GM18909 (cell line): ENCODE measurements around the gene TBXAS1.

ENCODE experiments used
- ATAC-seq: cut with Tn5 transposase; IDR thresholded peaks from one replicate; pipeline ENCODE4 v1.9.1; 2021; ENCODE audit warnings: mild to moderate bottlenecking; ENCODE audit not compliant: unreplicated experiment, poor library complexity

TBXAS1 gene

DNA sequence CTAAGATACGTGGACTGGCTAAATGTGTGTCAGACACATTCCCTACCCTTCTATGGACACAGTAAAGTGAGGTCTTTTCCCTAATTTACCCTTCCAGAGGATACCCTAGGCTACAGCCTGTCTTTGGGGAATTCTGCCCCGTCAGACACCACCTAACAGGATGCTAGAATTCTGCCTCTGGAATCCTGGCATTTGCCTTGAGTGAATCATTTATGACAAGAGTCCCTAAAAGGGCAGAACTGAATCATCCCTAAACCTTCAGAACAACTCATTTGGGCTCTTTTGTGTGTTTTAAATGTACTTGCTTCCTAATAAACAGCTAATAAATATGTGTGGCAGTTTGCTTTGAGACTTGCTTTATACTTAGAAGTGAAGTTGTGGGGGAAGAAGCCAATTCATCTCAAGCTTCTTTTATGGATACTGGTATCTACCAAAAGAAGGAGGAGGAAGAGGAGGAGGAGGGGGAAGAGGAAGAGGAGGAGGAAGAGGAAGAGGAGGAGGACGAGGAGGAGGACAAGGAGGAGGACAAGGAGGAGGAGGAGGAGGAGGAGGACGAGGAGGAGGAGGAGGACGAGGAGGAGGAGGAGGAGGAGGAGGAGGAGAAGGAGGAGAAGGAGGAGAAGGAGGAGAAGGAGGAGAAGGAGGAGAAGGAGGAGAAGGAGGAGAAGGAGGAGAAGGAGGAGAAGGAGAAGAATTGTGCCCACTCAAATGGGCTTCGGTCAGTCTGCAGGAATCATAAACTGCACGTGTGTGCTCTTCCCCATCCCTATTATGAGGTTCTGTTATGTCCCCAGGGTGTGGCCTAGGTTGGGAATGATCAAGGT lies 206.5 kb downstream of the TBXAS1 start:
- no peak for ATAC-seq

DNA sequence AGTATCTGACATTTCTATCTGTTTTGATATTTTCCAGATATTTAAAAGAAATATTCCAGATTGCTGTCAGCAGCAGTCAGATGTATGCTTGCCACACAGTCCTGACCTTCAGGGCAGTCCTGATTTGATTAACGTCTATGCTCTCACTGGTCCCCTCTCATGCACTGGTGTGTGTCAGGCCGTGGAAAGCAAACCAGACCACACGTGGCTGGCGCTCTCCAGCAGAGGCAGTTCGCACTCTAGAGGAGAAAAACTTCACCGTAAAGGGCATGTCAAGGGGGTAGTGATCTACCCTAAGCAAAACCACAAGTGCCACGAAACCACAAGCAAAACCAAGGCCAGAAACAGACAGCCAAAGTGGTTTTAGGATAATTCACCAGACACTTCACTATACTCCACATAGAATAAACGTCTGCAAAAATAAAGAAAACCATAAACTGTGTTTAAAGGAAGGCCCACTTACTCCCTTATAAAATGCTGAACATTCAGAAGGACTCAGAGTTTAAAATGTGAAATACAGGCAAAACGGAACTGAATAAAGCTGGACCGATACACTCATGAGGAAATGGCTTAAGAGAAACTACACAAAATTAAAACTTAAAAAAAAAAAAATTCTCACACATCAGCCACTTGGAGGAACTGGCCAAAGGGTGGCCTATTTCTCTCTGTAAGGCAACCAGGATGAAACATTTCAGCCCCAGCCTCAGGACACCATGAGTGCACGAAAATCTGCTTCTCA lies 207.3 kb downstream of the TBXAS1 start:
- peak; percentile 55 for ATAC-seq

DNA sequence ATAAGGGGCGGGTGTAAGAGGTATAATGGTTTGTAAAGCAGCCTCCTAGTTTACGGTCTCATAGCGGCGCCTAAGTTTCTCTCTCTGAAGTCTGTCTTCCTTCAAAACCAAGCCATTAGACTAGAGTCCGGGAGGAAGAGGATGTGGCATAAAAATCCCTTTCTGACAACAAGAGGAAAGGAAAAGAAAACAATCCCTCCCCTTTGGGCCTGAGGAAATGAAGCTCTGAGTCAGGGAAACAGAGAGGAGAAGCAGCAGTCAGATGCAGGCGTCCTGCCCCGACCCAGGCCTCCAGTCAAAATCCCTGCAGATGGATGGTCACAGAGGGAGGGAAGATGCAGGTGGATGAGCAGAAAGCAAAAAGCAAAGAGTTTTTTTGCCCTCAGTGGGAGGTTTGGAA lies 210.0 kb downstream of the TBXAS1 start:
- ATAC-seq = no peak

DNA sequence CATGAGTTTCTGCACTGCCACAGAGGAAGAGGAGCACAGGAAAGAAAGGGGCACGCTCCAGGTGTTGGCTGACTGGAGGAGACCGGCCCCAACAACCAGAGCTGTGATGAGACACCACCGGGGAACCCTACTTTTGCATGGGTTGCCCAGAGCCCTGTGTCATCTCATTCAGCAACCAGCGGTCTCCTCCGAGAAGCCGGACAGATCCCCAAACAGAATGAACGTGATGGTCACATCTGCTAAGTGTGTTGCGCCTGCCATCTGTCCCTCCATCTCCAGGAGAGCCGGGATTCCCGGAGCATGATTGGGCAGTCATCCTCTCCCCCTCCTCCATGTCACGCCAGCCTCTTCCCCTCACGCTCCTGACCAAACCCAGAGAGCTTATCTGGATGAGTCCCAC lies 210.8 kb downstream of the TBXAS1 start:
- no peak for ATAC-seq

DNA sequence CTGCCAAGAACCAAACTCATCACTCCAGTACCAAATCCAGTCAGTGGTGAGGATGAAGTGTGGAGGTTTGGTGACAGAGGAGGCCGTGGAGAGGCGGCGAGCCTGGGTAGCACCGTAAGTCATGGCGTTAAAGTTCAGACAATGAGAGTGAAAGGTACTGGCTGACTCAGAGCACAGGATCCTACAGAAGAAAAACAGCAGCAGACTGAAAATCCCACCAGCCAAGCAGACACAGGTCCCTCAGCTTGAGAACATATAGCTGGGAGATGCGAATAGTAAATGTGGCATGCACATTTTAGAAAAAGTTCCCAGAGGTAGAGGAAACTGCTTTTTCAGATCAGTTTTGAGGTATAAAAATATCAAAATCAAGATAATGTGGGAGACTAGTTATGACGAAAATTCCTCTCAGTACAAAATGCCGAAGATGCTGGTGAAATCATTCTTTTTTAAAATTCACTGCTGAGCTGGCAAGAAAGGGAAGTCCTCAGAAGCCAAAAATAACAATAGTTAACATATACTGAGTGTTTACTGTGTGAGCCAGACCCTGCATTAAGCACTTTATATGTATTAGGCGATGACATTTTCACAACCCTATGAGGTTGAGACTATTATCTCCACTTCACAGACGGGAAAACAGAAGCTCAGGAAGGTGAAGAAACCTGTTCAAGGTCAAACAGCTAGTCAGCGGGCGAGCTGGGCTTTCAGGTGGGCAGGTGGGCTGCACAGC lies 212.8 kb downstream of the TBXAS1 start:
- ATAC-seq = no peak

DNA sequence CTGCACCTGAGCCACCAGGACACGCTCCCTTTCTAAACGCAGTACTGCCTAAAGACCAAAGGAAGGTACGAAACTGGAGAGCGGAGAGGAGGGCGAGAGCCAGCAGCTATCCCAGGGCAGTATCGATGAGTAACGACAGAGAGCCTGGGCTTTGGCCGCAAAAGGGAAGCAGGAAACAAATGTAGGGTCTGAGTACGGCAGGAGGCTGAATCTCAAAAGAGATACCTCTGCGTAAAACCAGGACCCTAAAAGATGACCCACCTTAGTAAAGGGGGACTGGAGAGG lies 213.3 kb downstream of the TBXAS1 start:
- ATAC-seq = no peak

DNA sequence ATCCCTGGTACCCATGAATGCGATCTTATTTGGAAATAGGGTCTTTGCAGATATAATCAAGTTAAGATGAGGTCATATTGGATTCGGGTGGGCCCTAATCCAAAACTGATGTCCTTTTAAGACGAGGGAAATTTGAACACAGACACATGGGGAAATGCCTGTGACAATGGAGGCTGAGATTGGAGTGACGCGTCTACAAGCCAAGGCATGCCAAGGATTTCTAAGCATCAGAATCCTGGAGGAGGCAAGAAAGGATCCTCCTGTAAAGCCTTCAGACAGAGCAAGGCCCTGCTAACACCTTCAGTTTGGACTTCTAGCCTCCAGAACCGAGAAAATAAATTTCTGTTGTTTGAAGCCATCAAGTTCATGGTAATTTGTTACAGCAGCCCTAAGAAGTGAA lies 215.2 kb downstream of the TBXAS1 start:
- ATAC-seq = no peak

DNA sequence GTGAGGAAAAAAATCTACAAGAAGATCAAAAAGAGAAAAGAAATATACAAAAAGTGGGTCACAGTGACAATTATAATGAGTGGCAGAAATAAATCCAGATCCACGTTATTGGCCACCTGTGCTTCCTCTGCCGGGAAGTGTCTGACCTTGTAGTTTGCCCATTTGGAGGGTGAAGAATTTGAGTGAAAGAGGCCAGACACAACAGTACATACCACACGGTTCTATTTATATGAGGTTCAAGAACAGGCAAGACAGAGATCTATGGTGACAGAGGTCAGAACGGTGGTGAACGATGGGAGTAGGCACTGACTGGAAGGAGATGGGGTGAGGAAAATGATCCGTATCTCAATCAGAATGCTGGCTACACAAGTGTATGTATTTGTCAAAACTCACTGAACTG lies 216.6 kb downstream of the TBXAS1 start:
- no peak for ATAC-seq

DNA sequence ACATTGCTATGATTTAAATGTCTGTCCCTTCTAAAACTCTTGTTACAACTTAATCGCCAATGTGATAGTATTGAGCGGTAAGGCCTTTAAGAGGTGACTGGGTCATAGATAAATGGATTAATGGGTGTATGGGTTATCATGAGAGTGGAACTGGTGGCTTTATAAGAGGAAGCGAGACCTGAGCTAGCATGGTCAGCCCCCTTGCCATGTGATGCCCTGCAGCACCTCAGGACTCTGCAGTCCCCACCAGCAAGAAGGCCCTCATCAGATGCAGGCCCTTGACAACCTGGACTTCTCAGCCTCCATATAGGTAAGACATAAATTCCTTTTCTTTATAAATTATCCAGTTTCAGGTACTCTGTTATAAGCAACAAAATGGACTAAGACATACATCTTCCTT lies 218.1 kb downstream of the TBXAS1 start:
- no peak for ATAC-seq

DNA sequence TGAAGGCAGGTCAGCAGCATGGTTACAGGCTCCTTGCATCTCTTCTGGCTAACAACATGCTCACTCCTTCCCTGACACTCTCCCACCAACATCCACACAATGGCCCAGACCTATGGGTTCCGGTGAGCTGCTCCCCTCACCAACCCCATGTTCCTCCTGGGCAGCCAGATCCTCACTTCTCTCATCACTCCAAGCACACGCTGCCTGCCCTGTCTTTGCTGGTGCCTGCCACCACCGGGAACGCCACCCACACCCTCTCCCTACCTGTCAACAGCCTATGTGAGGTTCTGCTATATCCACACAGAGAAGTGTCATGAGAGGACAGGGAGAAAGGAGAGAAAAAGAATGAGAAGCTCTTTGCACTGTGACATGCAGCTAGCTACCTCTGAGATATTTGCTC lies 219.1 kb downstream of the TBXAS1 start:
- ATAC-seq = no peak

DNA sequence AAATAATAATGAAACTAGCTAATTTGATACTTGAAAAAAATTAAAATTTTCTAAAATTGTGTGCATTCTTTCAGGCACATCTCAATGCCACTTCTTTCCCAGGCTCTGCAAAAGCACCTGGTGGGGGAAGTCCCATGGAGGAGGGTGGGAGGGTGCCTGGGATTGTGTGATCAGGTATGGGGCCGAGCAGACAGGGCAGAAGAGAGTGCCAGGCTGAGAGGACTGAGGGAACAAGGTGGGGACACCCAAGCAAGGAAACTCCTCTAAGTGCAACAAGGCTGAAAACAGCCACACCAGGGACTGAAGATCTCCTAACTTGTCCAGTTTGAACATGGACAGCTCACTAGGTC lies 219.9 kb downstream of the TBXAS1 start:
- ATAC-seq = no peak

DNA sequence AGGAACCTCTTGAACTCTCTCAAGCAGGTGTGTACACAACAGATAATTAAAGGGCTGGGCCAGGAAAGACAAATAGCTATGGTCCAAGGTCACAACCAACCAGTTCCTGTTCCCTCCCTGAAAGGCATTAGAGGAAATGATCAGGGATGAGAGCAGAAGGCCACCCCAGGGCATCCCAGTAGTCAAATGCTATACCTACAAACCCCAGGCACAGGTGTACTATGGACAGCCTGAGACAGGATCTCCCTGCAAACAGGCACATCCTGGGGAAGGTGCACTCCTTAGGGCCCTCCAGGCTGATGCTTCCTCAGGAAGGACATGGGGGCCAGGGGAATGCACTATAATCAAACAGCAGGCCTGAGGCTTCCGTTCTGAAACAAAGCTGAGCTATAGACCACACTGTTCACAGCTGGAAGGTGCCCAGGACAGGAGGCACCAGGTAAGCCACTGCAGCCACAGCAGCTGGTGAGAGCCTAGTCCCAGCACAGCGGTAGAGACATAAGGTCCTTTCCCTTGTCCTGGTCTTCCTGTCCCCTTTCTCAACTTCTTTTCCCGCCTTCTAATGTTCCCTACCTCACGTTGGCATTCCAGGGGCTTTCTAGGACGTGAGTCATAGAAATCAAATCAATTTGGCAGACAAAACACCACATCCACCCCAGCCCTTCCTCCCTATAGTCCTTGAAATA lies 220.4 kb downstream of the TBXAS1 start:
- no peak for ATAC-seq

DNA sequence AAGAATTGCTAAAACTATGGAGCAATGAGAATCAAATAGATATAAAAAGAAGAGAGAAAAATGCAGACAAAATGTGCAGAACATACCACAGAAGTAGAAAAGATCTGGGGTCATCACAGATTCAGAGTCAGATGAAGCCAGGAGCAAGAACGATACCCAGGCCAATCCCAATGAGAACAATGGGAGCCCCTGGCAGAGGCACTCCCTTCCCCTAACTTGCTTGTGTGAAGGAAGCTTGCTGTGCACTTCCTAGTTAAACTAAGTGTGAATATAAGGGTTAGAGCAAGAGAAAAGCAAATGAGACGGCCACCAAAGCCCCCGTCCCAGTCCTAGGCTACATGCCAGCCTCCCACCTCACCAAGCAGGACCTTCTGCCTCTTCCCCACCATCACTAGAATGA lies 221.0 kb downstream of the TBXAS1 start:
- ATAC-seq = no peak

DNA sequence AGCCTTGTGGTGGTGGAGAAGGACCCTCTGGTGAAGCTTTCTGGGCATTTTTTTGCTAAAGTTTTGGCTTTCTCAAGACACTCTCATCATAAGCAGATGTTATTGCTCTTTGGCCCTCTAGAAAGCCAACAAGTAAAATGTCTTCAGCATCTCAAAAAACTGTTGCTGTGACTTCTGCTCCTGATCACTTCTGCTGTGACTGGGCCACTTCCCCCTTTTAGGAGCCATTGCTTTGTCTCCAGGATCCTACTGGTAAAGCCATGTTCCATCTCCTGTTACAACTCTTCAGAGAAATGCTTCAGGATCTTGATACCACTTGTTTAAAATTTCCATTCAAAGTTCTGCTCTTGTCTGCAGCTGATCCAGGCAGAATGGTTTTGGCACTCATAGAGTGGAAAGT lies 222.8 kb downstream of the TBXAS1 start:
- ATAC-seq = no peak

DNA sequence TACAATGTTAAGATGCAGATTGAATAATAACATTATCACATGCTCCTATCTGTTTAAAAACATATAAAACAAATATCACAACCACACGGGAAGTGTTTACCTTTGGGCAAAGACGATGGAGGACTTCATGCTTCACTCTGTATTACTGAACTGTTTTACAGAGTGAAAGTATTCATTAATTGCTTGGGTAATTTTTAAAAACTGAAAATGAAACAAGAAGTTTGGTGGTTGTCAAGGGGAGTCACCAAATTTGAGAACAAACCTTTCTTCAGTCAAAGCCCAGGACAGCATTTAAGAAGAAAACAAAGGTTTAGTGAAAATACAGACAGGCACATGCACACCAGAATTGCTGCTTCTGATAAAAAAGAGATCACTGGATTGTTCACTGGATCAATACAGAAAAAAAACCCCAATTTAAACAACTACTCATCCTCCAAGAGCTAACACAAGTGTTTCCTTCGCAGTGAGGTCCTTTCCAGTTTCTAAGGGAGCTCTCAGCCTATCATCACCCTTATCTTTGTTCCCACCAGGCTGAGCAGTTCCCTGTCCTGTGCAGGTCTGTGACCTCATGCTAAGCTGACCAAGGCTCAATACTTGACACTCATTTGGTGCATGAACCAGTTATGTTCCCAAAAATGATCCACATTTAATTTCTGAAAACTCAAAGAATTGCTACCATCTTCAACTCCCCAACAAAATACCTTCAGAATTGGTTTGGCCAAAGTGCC lies 224.9 kb downstream of the TBXAS1 start:
- ATAC-seq = peak; percentile 93

DNA sequence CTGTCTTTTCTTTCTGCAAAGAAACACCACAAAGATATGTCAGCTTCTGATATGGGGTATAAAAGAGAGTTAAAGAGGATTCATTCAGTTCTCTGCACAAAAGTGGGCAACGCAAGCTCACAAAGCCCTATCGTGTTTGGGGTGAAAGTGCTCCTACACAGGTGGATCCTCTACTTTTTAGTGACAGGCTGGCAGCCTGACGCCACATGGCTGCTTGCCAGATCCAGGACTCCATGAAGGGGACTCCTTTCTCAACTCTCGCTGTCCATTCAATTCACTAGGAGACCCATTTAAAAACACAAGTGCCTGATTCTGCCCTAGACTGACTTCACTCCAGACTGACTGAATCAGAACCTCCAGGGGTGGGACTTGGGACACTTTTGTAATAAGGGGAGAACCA lies 225.7 kb downstream of the TBXAS1 start:
- no peak for ATAC-seq

DNA sequence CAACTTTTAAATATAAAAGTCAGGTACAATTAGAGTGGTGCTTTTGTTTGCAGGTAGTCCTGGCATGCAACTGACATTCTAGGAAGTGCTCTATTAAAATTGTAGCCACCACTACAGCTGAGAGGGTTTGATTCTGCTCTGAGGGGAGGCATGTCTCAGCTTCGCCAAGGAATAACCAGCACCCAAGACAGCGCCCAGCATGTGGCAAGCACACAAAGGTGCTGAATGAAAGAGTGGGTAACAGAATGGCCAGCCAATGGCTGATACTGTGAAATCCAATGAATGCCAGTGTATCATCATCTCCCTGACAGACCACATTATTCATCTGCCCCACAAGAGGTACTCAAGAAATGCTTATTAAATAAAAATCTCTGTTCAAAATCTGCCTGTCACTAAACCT lies 226.8 kb downstream of the TBXAS1 start:
- ATAC-seq = no peak

DNA sequence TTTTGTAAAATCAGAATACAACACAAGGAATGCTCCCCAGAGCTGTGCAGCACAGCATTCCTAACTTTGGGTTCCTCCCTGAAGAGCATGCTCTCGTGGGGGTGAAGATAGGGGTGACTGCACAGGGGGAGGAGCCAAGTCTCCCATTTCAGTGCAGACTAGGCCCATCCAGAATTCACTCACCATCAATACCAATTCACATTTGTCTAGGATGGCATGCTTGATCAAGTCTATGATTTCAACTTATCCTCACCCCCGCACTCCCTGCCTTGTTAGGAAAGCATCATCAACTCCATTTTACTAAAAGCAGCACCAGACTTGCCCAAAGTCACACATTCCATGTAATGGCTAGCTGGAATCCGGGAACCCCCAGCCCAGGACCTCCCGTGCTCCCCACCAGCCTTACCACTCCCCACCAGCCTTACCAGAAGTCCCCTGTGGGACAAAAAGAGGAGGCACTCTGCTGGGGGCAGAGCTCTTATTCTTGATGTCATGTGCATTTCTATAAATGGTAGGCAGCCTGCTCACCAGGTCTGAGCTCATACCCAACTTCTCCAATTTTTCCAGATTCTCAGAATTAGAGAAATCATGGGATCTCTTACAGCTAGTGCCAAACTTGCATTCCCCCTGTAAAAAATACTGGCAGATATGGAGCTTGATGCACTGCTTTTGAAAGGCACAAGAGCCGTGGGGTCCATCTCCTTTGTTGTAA lies 227.5 kb downstream of the TBXAS1 start:
- no peak for ATAC-seq

DNA sequence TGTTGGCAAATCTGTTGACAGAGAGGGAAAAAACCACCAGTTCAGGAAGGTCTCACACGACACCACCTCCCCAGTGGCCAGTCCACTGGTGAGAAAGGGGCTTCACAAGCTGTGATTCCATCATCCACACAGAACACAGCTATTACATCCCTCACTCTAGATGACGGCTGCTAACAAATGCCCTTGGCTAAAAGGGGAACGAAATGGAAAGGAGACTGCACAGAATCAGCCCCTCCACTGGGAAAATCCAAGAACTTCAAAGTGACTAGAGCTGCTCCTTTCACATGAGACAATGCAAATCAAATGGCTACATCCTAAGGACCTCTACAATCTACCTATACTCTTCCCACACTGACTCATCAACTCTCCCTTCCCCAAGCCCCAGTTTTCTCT lies 228.1 kb downstream of the TBXAS1 start:
- no peak for ATAC-seq

DNA sequence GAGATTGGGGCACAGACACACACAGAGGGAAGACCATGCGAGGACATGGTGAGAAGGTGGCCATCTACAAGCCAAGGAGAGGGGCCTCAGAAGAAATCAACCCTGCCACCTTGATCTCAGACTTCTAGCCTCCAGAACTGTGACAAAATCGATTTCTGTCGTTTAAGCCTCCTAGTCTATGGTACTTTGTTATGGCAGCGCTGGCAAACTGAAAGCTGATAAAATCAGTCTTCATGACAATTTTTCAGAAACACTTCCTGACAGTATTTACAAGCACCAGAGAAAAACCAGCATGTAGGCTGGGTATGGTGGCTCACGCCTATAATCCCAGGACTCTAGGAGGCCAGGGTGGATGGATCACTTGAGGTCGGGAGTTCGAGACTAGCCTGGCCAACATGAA lies 229.5 kb downstream of the TBXAS1 start:
- no peak for ATAC-seq
